ENCODE measurements around the gene FAM131A.

FAM131A gene

GRCh38 chr3:184337399-184337714, at the start of gene FAM131A:
Gene FAM131A, plus strand, starts transcription at chr3:184337600. Its CDS starts 31 bp downstream, at chr3:184337631.
- no peak for DNase-seq

- peak; percentile 89 for DNase-seq
Observed at GRCh38 chr3:184289426-184289938, 47.9 kb upstream of the FAM131A start.

GRCh38 chr3:184290331-184290730, 47.1 kb upstream of the FAM131A start:
- DNase-seq = no peak

- DNase-seq = no peak
Observed at GRCh38 chr3:184291044-184291737, 46.2 kb upstream of the FAM131A start.

- DNase-seq = no peak
Observed at GRCh38 chr3:184291738-184292445, 45.5 kb upstream of the FAM131A start.

- DNase-seq = no peak
Observed at GRCh38 chr3:184295771-184296170, 41.6 kb upstream of the FAM131A start.

- no peak for DNase-seq
Observed at GRCh38 chr3:184296616-184297015, 40.8 kb upstream of the FAM131A start.

GRCh38 chr3:184298759-184299487, 38.5 kb upstream of the FAM131A start, which contains the start of gene PSMD2:
Gene PSMD2, plus strand, starts transcription at chr3:184299241. Its CDS starts 26 bp downstream, at chr3:184299267.
- DNase-seq = peak; percentile 89

GRCh38 chr3:184299488-184300377, 37.7 kb upstream of the FAM131A start:
- DNase-seq = no peak

- peak; percentile 44 for DNase-seq
Observed at GRCh38 chr3:184300378-184300720, 37.1 kb upstream of the FAM131A start.

- DNase-seq = no peak
Observed at GRCh38 chr3:184305577-184305976, 31.8 kb upstream of the FAM131A start.

- DNase-seq = no peak
Observed at GRCh38 chr3:184306341-184306972, 30.9 kb upstream of the FAM131A start.

- DNase-seq = no peak
Observed at GRCh38 chr3:184307915-184308314, 29.5 kb upstream of the FAM131A start.

GRCh38 chr3:184308744-184309143, 28.7 kb upstream of the FAM131A start:
- no peak for DNase-seq

- no peak for DNase-seq
Observed at GRCh38 chr3:184311633-184312032, 25.8 kb upstream of the FAM131A start.

- peak; percentile 98 for DNase-seq
Observed at GRCh38 chr3:184314363-184314699, 23.1 kb upstream of the FAM131A start, which contains the start of gene EIF4G1. Gene EIF4G1, plus strand, starts transcription at chr3:184314606. Its CDS starts 1,191 bp downstream, at chr3:184315797.

GRCh38 chr3:184314700-184315542, 22.5 kb upstream of the FAM131A start:
- DNase-seq = no peak

GRCh38 chr3:184315543-184315867, 21.9 kb upstream of the FAM131A start:
- DNase-seq = no peak

GRCh38 chr3:184315871-184316661, 21.3 kb upstream of the FAM131A start:
- DNase-seq = no peak

GRCh38 chr3:184316792-184317191, 20.6 kb upstream of the FAM131A start:
- no peak for DNase-seq
